GM18517 (cell line): ENCODE data around the gene RSF1.
A peak's percentile ranks its signal among the peaks of the same experiment; 100 is the strongest.
"Not testable (repeated sequence)": the region's sequence is repeated elsewhere in the genome, so short reads cannot be mapped to it uniquely, and the experiment has no call there.

Experiments used
- ATAC-seq: cut with Tn5 transposase; IDR thresholded peaks from one replicate; pipeline ENCODE4 v1.9.1; 2021; ENCODE audit warnings: mild to moderate bottlenecking, moderate library complexity; ENCODE audit not compliant: unreplicated experiment

Gene RSF1

GRCh38 chr11:77820565-77821348 is at the start of gene RSF1, which contains the start of gene AAMDC:
TSS of gene RSF1 (minus strand) at chr11:77820722. CDS start at chr11:77820714, 8 bp downstream.
TSS of gene AAMDC (plus strand) at chr11:77821144. CDS start at chr11:77842497, 21,353 bp downstream.
- ATAC-seq = peak; percentile 84

- no peak for ATAC-seq
Observed at GRCh38 chr11:77868744-77869143, 48.2 kb upstream of the RSF1 start.

DNA sequence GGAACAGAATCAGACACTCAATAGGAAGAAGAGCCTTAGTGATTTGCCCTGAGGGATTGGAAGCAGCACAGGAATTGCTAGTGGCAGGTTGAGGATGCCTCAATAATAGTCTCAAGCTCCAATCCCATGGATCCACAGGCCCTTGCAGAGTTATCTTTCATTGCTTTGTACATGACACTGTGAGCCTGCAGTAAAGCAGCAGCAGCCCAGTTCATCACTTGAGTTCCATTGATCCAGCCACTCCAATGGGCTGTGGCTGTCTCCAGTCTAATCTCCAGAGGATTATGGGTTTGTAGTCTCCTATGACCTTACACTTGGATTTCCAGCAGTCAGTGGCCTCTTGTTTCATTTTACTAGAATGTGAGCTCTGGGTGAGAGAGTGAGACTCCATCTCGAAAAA is 45.8 kb upstream of the RSF1 start:
- ATAC-seq = no peak

DNA sequence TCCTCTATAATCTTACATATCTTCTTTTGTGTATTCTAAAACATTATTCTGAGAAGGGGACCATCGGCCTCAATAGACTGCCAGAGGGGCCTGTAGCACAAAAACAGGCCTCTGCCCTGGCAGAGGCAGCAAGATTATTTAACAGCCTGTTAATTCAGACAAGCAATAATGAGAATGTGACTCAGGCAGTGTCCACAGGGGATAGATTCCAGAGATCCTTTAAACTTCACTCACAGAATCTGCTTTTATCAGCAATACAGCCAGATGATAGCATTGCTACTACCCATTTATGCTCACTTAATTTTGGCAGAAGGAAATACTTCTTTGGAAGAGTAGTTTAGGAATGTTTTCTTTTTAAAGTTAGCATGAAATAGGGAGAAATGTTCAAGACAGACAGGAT is 45.3 kb upstream of the RSF1 start:
- no peak for ATAC-seq

DNA sequence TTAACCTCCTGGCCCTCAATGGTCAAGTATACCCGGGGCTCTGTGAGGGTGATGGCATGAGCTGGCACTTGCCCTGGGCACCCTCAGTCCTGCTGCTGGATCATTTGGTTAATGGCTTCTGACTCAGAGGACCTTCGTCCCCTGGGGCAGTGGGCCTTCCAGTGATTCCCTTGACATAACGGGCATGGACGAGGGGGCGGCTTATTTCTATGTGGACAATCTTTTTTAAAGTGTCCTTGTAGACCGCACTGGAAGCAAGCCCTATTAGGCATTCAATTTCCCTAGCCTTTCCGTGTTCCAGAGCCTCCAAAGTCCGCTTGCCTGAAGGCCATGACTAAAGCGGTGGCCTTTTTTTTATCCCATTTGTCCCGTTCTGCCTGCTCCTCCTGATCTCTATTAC is 40.9 kb upstream of the RSF1 start:
- ATAC-seq = not testable (repeated sequence)

DNA sequence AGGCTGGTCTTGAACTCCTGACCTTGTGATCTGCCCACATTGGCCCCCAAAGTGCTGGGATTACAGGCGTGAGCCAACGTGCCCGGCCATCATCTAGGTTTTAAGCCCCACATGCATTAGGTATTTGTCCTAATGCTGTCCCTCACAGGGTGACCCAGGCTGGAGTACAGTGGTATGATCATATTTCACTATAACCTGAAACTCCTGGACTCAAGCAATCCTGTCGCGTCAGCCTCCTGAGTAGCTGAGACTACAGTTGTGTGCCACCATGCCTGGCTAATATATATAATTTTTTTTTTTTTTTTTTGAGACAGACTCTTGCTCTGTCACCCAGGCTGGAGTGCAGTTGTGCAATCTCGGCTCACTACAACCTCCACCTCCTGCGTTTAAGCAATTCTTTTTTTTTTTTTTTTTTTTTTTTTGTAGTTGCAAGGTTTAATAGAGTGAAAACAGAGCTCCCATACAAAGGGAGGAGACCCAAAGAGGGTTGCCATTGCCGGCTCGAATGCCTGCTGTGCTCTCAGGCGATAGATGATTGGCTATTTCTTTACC is 37.5 kb upstream of the RSF1 start:
- not testable (repeated sequence) for ATAC-seq

- ATAC-seq = no peak
Observed at GRCh38 chr11:77854838-77855237, 34.3 kb upstream of the RSF1 start.

GRCh38 chr11:77851503-77851902 is 31.0 kb upstream of the RSF1 start:
- no peak for ATAC-seq

DNA sequence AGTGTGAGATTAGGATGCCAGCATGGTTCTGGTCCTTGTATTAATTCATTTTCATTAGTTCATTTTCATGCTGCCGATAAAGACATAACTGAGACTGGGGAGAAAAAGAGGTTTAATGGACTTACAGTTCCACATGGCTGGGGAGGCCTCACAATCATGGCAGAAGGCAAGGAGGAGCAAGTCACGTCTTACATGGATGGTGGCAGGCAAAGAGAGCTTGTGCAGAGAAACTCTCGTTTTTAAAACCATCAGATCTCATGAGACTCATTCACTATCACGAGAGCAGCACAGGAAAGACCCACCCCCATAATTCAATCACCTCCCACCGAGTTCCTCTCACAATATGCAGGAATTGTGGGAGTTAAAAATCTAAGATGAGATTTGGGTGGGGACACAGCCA is 23.2 kb upstream of the RSF1 start:
- not testable (repeated sequence) for ATAC-seq

DNA sequence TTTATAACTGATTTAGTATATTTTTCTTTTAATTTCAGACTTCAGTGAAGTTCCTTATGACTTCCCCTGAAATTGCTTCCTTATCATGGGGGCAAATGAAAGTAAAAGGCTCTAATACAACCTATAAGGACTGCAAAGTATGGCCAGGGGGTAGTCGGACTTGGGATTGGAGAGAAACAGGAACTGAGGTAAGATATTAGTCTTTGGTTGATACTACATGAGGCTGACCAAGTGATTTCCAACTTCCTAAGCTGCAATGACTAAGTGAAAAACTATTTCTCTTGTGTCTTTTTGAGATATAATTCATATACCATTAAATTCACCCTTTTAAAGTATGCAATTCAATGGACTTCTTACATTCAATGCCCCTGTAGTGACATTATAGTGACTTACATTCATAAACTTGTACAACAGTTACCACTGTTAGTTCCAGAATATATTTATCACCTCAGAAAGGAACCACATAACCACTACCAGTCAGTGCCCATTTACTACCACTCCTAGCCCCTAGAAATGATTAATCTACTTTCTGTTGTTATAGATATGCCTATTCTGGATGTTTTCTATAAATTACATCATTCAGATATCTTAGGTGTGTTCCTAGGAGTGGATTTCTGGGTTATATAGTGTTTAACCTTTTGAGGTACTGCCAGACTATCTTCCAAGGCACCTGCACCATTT is 22.1 kb upstream of the RSF1 start:
- ATAC-seq = no peak

DNA sequence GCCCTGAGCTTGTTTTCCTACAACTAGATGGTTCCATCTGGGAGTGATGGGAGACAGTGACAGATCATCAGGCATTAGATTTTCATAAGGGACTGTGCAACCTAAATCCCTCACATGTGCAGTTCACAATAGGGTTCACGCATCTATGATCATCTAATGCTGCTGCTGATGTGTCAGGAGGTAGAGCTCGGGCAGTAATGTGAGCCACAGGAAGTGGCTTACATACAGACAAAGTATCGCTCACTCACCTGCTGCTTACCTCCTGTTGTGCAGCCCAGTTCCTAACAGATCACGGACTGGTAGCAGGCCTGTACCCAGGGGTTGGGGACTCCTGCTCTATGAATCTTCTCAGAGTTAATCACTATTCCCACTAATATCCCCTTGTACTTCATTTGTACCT is 12.8 kb upstream of the RSF1 start:
- no peak for ATAC-seq

GRCh38 chr11:77828926-77829325 is 8.4 kb upstream of the RSF1 start:
- ATAC-seq = no peak

DNA sequence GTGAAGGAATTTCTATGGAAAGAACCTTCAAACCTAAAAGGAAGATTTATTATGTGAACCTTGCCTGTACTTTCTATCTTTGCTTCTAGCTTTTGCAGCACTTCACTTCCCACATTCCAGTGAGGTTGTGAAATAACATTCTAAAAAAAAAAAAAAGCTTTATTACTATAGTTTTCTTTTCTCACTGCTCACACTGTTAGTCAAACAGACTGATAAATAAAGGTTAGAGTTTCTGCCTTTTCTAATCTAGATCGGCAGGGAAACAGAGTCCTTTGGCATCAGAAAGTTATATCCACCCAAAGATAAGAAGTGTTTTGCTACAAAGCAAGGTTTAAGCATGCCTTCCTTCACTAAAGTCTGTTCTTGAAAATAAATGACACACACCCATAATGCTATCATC is 3.3 kb upstream of the RSF1 start:
- no peak for ATAC-seq

- ATAC-seq = not testable (repeated sequence)
Observed at GRCh38 chr11:77822126-77822525, 1.6 kb upstream of the RSF1 start.

DNA sequence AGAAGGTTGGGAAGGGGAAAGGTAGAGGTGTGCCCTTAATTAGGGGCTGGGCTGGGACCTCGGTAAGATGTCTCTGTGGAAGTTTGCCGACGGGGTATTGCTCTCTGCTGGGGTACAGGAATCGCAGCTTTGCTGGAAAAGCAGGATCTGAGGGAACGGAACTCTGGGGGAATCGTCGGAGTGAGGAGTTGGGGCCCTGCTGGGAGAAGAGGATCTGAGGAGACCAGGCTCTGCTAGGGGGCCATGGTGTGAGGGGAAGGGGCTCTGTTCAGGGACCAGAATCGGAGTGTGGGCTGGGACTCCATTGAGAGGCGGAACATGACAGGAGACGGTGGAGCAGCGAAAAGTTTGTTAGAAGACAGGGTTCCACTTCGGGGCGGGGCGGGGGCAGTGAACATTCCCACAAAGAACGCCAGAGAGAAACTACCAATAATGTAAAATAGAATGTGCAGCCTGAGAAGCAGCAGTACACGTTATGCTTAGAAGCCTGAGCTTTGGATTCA is 878 bp upstream of the RSF1 start:
- ATAC-seq = no peak

DNA sequence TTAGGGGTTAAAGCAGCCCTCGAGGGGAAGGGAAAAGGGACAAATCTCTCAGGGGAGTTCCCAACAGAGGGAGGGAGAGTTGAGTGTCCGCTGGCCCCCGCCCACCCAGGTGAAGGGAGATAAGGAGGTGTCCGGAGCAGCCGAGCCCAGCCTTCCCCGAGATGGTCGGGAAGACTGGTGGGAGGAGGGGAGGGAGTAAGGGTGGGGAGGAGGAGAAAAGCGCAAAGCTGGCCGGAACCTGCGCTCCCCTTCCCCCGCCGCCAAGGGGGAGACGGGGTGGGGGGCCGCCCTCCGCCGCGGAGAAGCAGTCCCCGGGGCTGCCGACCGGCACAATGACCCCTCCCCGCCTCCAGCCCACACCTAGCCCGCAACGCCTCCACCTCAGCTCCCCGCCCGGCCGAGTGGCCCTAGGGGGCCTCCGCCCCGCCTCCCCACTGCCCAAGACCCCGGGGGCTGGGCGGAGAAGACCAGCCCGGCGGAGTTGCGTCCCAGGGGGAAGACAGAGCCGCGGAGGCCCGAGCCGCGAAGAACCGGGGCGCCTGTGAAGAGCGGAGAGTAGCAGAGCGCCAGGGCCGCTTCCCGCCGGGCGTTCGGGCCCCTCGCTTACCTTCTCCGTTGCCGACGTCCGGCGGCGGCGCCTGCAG is 479 bp downstream of the RSF1 start:
- peak; percentile 7 for ATAC-seq

- peak; percentile 51 for ATAC-seq
Observed at GRCh38 chr11:77819411-77819920, 1.1 kb downstream of the RSF1 start.

- ATAC-seq = no peak
Observed at GRCh38 chr11:77815459-77815858, 5.1 kb downstream of the RSF1 start.

DNA sequence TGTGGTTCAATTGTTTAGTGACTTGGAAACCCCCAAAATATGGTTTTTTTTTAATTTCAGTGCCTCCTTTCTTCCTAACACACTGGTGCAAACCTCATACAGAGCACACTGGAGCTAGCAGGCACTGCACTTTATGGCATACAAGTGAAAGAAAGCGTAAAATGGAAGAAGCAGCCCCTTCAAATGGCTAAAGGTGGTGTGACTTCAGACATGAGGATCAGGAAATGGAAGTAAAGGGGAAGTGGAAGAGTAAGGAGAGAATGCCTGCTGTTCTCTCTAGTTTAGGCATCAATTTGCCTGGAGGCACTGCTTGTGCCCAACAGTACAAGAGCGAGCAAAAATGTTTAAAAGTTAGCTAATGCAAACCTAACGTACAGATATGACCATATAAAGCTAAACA is 5.7 kb downstream of the RSF1 start:
- no peak for ATAC-seq

DNA sequence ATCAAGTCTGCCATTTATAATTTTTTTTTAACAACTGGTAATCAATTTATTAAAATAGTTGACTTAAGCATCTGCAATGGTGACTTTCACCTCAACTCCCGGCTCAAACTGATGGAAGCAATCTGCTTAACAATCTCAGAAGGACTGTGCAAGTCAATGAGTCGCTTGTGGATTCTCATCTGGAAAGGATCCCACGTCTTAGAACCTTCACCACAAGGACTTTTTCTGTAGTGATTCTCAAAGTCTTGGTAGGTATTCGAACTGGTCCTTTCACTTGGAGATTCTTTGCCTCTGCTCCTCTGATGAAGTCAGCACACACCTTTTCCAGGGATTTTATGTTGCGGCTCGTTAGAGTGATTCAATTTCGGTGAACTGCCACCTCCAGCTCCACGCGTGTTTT is 7.3 kb downstream of the RSF1 start:
- ATAC-seq = no peak

GRCh38 chr11:77806993-77807392 is 13.5 kb downstream of the RSF1 start:
- ATAC-seq = no peak
